ENCODE results near the gene TMEM91.
A peak's percentile ranks its signal among the peaks of the same experiment; 100 is the strongest.

The TMEM91 gene

GRCh38 chr19:41412953-41413352 is 36.6 kb downstream of the TMEM91 start:
- no peak for DNase-seq

- DNase-seq: no peak
These were observed 37.6 kb downstream of the TMEM91 start for GRCh38 chr19:41413947-41414346.

GRCh38 chr19:41414461-41414860 is 38.1 kb downstream of the TMEM91 start:
- no peak for DNase-seq

GRCh38 chr19:41415154-41415571 is 38.8 kb downstream of the TMEM91 start:
- DNase-seq: no peak

- DNase-seq: no peak
These were observed 39.9 kb downstream of the TMEM91 start for GRCh38 chr19:41416194-41416674.

- no peak for DNase-seq
These were observed 44.0 kb downstream of the TMEM91 start for GRCh38 chr19:41420101-41420880.

GRCh38 chr19:41421314-41421713 is 45.0 kb downstream of the TMEM91 start:
- DNase-seq: no peak

GRCh38 chr19:41421973-41422372 is 45.6 kb downstream of the TMEM91 start:
- DNase-seq: no peak

- DNase-seq: no peak
These were observed 46.1 kb downstream of the TMEM91 start for GRCh38 chr19:41422456-41422855.

GRCh38 chr19:41422955-41423354 is 46.6 kb downstream of the TMEM91 start:
- DNase-seq: no peak

GRCh38 chr19:41424335-41425173 is 48.2 kb downstream of the TMEM91 start:
- no peak for DNase-seq

- no peak for DNase-seq
These were observed 49.1 kb downstream of the TMEM91 start for GRCh38 chr19:41425174-41426115.

GRCh38 chr19:41426116-41426841 is 49.9 kb downstream of the TMEM91 start:
- DNase-seq: no peak

GRCh38 chr19:41426952-41427646 is 50.8 kb downstream of the TMEM91 start, which contains the start of gene B3GNT8:
TSS of gene B3GNT8 (minus strand) at chr19:41427374. CDS start at chr19:41426778, 596 bp downstream.
- peak; percentile 51 for DNase-seq

- peak; percentile 73 for DNase-seq
These were observed 51.5 kb downstream of the TMEM91 start for GRCh38 chr19:41427647-41428480.

GRCh38 chr19:41428481-41428859 is 52.1 kb downstream of the TMEM91 start:
- no peak for DNase-seq

GRCh38 chr19:41430922-41431321 is 54.6 kb downstream of the TMEM91 start:
- DNase-seq: no peak

GRCh38 chr19:41431426-41432386 is 55.4 kb downstream of the TMEM91 start:
- DNase-seq: peak; percentile 35

- no peak for DNase-seq
These were observed 56.8 kb downstream of the TMEM91 start for GRCh38 chr19:41433171-41433570.

Measured in CD4-positive, alpha-beta T cell treated with Interleukin-21 for 1 hour (primary cell).